GM19438 (cell line): ENCODE data around the gene BAIAP2.

Source experiments
- ATAC-seq: cut with Tn5 transposase; IDR thresholded peaks from one replicate; pipeline ENCODE4 v1.9.1; 2021; ENCODE audit warnings: low read depth; ENCODE audit not compliant: unreplicated experiment

The BAIAP2 gene, protein sequence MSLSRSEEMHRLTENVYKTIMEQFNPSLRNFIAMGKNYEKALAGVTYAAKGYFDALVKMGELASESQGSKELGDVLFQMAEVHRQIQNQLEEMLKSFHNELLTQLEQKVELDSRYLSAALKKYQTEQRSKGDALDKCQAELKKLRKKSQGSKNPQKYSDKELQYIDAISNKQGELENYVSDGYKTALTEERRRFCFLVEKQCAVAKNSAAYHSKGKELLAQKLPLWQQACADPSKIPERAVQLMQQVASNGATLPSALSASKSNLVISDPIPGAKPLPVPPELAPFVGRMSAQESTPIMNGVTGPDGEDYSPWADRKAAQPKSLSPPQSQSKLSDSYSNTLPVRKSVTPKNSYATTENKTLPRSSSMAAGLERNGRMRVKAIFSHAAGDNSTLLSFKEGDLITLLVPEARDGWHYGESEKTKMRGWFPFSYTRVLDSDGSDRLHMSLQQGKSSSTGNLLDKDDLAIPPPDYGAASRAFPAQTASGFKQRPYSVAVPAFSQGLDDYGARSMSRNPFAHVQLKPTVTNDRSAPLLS

DNA sequence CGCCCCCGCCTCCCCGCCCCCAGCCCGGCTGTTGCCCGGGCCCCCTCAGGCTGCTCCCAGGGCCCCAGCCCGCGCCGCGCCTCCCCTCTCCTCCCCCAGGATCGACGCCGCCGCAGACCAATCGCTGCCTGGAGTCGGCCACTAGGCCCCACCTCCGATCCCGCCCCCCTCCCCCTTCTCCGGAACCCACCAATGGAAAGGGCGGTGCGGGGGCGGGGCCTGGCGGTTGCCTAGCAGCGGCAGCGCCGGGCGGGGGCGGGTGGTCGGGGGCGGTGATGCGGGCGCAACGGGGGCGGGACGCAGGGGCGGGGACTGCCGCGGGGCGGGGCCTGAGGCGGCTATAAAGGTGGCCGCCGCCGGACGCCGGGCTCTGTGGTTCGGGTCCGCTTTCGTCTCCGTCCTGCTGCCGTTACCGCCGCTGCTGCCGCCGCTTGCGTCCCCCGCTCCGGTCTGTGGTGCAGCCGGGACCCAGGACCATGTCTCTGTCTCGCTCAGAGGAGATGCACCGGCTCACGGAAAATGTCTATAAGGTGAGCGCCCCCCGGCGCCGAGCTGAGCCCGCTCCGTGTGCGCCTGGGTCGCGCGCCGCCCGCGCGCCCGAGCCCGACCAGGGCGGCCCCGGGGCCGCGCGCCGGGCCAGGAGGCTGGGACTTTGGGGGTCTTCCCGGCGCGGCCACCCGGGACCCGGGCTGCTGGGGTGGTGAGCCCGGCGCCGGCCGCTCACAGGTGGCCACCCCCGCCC lies at the start of gene BAIAP2:
Gene BAIAP2 (plus strand): TSS at position 373 of the 742 bp plus-strand sequence. CDS start 104 bp downstream, at position 477.
- peak; percentile 67 for ATAC-seq

DNA sequence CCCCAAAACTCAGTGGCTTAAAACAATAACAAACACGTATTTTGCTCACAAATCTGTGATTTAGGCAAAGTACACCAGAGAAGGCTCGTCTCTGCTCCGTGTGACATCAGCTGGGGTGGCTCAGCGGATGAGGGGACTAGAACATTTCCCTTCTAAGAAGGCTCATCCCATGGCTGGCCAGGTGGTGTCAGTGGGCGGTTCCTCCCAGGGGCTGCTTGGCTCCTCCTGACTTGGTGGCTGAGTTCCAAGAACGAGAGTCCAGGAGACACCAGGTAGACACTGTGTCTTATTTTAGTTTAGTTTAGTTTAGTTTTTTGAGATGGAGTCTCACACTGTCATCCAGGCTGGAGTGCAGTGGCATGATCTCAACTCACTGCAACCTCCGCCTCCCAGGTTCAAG lies 48.9 kb upstream of the BAIAP2 start:
- no peak for ATAC-seq

DNA sequence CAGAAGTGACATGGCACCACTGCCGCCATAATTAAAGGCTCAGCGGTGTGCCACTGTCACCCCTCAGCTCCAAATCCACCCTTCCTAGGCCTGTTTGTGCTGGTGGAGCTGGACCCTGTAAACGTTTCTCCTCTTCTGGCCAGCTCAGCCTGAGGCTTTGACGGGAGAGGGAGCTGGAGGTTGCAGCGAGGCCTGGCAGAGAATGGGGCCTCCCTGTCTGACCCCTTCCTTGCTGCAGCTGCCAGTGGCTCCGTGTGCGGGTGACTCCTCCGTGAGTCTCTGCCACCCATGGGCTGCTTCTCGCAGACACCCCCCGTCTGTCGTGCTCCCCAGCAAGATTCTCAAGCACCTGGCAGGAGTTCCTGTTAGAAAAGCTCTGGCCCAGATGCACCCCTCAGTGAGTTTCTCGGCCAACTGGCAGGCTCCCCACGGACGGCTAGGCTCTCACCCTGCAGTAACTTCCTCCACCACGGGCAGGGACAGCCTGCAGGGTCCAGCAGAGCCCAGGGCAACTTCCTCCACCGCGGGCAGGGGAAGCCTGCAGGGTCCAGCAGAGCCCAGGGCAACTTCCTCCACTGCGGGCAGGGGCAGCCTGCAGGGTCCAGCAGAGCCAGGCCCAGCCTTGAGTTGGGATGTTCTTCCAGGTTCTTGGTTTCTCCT lies 48.0 kb upstream of the BAIAP2 start:
- no peak for ATAC-seq

DNA sequence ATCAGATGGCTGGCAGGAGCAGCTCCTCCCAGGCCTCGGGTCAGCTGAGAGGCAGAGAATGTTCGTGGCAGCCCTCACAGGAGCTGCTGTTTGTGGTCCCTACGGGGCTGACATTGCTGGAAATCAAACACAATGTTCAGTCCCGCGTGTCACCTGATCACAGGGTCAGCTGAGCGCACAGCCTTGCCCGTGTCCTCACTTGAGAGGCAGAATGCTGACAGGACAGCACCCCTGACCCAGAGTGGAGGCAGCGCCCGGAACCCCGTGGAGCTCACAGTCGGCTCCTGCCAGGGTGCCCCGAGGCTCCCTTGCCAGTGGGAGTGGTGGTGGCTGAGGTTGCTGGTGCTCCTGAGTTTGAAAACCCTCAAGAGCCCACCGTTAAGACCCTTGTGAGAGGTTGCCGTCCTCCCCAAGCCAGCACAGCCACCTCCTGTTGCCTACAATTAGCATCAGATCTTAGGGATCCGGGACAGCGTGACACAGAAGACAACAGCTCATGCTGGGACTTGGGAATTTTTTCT lies 47.0 kb upstream of the BAIAP2 start:
- no peak for ATAC-seq

DNA sequence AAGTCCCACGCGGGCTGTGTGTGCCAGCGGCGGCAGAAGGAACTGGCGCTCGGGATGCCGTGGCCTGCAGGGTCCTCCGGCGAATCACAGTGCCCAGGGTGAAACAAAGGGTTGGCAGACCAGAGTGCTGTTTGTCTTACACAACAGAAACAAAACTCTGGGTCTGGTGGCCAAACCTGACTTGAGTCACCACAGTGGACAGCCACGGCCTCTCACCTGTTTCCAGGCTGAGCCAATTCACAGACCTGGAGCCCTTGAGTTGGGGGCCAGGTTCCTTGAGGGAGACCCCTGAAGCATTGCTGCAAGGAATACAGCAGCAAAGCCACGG lies 45.4 kb upstream of the BAIAP2 start:
- ATAC-seq, result no peak

DNA sequence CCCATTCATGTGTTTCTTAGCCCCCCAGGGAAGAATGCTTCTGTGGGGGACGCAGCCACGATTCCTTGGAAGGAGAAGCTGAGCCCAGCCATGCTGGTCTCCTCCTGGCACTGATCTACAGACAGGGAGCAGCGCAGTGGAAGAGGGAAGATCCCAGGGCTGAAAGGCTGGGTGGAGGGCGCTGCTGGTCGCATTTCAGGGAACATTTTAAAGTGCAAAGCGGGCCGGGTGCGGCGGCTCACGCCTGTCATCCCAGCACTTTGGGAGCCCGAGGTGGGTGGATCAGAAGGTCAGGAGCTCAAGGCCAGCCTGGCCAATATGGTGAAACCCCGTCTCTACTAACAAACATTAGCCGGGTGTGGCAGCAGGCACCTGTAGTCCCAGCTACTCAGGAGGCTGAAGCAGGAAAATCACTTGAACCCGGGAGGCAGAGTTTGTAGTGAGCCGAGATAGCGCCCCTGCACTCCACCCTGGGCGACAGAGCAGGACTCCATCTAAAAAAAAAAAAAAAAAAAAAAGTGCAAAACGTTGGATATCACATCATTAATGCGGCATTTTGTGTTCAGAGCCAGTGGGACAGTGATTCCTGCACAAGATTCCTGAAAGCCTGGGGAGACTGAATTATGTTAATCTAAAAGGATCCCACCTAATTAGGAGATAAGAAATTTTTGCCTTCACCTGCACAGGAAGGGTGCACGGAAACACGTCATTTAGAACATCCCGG lies 43.9 kb upstream of the BAIAP2 start:
- no peak for ATAC-seq

DNA sequence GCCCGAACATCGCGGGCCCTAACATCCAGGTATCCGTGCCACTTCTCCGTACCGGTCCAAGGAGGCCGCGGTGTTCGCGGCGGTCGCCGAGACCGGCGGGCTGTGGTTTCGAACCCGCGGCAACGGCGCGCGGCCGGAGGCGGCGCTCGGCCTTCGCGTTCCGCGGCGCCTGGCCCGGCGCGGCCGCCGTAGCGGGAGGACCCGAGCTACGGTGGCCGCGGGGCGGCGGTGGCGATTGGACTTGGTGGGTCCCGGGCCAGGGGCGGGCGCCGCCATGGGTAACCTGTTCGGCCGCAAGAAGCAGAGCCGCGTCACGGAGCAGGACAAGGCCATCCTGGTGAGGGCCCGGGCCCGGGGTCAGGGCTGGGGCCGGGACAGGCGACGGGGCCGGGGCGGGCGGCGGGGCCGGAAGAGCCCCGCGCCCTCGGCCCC lies 43.3 kb upstream of the BAIAP2 start, which contains the start of gene CHMP6:
Gene CHMP6 (plus strand): TSS at position 197 of the 432 bp plus-strand sequence. CDS start 78 bp downstream, at position 275.
- no peak for ATAC-seq

DNA sequence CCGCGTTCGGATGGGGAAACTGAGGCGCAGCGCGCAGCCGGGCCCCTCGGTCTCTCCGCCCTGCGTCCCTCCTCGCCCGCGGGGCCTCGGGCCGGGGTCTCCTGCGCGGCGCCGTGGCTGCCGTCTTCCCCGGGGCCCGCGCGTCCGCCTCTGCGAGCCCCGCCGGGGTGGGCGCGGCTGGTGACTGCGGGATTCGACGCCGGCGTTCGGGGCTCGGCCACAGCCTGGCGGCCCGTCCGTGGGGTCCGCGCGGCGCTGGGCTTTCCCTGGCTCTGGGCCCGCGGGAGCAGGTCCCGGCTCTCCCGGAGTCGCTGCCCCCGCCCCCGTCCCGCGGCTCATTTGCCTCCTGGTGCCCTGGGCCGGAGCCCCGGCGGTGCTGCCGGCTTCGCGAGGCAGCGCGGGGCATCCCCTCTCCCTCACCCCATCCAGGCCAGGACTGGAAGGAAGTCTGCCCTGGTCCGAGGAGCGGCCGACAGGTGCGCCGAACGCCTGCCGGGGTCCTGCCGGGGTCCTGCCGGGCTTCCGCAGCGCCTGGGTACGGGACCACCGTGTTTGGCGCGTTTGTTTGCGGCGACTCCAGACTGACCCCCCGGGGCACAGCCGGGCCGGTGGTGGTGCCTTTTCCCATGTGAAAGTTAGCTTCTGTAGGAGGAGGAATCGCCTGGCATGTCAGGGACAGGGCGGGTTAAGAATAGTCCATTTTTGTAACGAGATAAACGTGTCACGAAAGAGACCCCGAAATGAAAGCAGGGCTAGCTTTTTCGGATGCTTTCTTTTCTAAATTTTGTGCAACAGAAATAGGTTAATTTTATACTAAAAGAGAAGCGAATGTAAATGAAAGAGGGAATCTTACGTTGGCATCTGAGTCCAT lies 42.6 kb upstream of the BAIAP2 start:
- ATAC-seq, result no peak

DNA sequence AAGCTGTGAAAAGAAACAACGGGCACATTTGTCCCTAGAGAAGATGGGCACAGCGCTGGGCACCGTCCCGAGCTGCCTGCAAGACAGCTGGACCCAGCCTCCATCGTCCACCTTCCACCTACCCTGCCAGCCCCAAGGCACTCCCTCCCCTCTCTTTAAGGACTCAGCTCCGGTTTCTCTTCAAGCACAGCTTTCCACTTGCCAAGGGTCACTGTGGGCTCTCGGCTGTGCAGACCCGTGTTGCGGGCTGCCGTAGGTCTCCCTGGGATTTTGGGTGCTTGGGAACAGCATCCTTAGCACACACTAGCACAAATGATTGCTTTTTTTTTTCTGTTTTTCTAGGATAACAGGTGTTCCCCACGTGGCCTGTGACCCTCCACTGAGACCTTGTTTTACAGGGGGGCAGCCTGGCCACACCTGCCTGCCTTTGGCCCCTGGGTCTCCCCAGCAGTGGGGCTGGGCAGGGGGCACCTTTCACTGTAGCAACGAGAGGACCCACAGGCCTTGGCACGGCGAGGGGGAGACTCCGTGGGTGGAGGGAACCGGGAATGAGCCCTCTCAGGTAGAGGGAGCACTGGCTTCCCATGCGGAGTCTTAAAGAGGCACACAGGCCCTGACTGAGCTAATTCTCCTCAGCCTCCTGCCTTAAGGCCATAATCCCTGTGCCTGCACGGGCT lies 41.9 kb upstream of the BAIAP2 start:
- no peak for ATAC-seq

DNA sequence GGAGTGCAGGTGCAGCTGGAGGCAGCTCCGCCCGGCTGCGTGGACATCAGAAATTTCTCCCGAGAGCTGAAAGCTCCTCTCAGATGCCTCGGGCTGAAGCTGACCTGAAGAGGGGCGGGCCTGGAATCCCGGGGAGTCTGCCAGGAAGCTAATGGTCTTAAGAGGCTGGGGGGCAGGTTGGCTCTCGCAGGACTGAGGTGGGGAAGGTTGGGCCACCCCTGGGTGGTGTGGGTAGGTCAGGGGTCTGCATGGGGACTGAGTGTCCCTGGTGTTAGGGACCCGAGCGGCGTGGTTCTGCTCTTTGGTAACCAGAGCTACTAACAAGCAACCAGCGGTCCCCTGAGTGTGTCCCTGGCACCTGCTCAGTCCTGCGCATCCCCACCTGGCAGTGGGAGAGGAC lies 39.8 kb upstream of the BAIAP2 start:
- ATAC-seq, result no peak

DNA sequence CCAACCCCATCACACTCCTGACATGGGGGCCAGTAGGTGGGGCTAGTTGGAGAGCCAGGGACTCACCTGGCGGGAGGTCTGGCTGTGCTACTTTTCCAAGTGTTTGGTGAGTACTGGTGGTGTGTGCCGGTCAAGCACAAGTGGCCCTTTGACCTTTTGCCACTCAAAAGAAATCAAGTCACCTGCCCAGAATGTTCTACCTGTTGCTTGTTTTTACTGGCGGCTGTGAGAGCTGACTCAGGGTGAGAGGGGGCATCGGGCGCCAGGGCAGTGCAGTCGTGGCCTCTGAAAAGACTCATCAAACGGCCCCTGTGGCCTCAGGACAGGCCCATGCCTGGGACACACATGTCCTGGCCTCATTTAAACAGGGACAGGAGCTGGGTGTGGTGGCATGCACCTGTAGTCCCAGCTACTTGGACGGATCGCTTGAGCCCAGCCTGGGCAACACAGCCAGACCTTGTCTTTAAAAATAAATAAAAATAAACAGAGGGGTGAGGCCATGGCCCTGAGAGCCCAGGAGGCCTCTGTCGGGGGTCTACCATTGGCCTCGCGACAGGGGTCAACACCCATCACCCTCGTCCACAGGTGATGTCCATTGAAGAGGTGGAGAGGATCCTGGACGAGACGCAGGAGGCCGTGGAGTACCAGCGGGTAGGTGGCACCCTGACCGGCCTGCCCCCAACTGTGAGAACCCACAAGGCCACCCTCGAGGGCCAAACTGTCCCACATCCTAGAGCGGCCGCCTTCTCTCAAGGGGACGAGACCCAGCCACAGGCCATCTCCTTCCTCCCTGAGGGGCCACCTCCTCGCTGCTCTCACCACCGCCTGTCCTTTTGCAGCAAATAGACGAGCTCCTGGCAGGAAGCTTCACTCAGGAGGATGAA lies 38.3 kb upstream of the BAIAP2 start:
- ATAC-seq, result no peak

DNA sequence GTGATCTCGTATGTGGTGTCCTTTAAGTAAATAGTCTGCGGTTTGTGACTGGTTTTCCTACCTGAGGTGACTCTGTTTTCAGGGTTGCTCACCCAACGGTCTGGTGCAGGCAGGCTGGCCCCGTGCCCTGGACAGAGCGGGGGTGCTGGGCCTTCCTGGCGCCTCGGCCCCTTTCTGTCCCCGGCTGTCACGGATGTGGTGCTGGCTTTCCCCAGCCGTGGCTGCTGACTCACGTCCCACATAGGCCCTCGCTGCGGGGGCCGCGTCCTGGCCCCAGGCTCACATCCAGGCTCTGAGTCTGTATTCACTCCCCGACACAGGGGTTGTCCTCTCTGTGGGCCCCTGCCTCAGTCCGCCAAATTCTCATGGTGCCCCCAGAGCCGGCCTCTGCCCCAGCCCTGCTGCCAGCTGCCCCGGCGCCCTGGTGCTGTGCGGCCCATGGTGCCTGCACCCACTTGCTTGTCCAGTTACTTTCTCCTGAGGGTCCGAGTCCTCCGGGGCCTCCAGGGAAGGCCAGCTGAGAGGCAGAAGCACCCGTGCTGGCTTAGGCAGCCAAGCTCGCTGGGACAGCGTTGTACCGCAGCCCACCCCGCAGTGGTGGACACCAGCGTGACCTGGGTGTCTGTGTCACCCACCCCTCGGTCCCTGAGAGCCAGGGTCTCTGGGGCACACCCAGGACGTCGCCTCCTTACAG lies 37.4 kb upstream of the BAIAP2 start:
- no peak for ATAC-seq

DNA sequence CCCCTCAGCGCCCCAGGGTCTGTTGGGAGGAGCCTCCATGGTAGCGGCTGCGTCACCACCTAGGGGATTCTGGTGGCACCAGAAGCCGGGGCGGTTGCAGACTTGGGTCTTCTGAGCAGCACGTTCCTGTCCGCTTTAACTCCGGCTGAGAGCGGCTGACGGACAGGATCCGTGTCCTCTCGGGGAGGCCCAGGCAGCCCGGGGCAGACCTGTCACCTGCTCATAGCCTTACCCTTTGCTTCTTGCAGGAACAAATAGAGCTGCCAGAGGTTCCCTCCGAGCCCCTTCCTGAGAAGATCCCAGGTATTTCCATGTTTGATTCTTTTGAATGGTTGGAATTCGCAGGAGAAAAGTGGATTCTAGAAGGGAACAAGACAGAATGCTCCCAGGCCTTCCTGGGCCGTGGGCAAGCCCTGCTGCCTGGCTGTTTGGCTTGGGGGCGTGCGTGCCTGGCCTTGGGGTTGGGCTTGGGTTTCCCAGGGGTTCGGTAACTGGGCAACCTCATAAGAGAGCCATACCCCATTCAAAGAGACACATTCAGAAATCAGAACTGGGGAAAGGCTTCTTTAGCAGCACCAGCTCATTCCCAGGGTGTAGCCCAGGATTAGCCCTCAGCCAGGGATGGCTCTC lies 36.7 kb upstream of the BAIAP2 start:
- no peak for ATAC-seq

DNA sequence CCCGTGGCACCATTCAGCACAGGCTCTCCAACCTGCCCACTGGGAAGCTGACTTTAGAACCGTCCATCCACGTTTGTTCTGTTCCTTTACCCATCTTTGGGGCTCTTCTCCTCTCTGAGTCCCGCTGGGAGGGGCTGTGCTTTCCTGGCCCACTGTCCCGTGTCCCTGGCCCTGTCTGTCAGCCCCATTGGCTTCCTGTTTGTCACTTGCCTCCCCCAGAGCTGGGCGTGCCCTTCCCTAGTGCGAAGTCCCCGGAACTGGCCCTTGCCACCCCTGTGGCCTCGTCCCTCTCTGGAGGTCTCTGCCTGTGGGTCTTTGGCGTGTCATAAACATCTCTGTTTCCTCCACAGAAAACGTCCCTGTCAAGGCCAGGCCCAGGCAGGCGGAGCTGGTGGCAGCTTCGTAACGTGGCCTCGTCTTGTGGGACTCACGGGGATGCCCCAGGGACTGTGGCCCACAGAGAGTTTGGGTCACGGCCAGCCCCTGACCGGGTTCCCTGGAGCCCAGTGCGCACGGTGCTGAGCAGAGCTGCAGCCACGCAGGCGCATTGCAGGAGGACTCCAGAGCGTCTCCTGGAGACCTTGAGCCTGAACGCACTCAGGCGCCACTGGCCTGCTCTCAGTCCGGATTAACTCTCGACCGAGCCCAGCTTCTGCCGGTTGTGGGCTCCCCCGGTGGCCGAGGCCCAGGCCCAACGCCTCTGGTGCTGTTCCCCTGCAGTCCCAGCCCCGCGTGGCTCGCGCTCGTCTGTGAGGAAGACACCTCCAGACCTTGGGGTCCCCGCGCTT lies 36.0 kb upstream of the BAIAP2 start:
- no peak for ATAC-seq

DNA sequence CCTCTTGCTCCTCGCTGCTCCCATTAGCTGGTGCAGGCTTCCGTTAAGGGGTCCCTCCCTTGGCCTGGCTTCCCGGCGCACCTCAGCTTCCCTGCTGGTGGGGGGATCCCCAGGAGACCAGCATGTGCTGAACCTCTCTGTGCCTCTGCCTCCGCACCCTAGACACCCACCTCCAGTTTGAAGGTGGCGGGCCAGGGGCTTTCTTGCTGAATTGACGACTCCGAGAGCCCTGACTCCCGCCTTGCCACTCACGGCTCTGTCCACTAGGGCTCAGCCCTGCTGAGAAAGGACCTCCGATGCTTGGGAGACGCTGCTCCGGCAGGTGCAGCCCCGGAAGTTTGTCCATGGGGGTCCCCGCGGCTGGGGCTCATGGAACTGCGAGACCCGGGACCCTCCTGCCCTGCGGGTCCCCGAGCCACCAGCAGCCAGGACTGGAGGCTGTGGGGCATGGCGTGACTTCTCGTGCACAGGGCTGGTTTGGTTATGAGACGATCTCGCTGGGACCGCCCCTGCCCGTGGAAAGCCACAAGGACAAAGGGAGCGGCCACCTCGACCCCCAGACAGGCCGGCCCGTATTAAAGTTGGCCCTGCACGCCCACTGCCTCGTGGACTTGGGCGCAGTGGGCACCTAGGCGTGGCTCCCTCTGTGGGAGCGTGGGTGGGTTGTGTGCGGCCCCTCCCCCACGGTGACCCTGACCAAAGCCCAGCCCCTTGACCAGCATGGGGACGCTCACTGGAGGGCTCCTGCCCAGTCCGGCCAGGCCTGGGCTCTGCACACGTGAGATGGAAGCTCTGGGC lies 35.2 kb upstream of the BAIAP2 start:
- no peak for ATAC-seq
